Activated naive CD4-positive, alpha-beta T cell treated with anti-CD3 and anti-CD28 coated beads, Interleukin-2, amount 10 ng/mL, durations not matched to agents 7 days and 5 days (primary cell): Measurements from ENCODE around the gene IGF2R.

Experiments
- CTCF ChIA-PET: fragments of 350-600 bp; sonication (Branson Sonifier 250); formaldehyde crosslinking; loops from one replicate; lab custom pipeline; 2021; ENCODE audit warnings: antibody characterized with exemption; lab: Charles Lee
- DNase-seq: peaks from one replicate; pipeline ENCODE4 v3.0.0-alpha.2; 2020
- H3K27ac Mint-ChIP-seq: one replicate; pipeline ENCODE4 v1.8.0; 2021; ENCODE audit warnings: mild to moderate bottlenecking, moderate library complexity, mixed read lengths
- H3K27me3 Mint-ChIP-seq: one replicate; pipeline ENCODE4 v1.8.0; 2021; ENCODE audit warnings: mild to moderate bottlenecking, mixed read lengths
- H3K36me3 Mint-ChIP-seq: one replicate; pipeline ENCODE4 v1.8.0; 2021; ENCODE audit warnings: mixed read lengths
- H3K4me1 Mint-ChIP-seq: one replicate; pipeline ENCODE4 v1.8.0; 2021; ENCODE audit warnings: mixed read lengths
- H3K4me3 Mint-ChIP-seq: one replicate; pipeline ENCODE4 v1.8.0; 2021; ENCODE audit warnings: mild to moderate bottlenecking, moderate library complexity, mixed read lengths
- H3K9me3 Mint-ChIP-seq: one replicate; pipeline ENCODE4 v1.8.0; 2021; ENCODE audit warnings: mixed read lengths

IGF2R gene

GRCh38 chr6:160142115-160142715 lies 173.3 kb downstream of the IGF2R start:
- Mint-ChIP-seq H3K4me1 (peaks cover 8% of the 10 kb centered on the region), H3K27ac (no peak overlapping the region), H3K9me3 (no peaks in the 10 kb centered on the region), H3K36me3 (no peaks in the 10 kb centered on the region), H3K27me3 (no peaks in the 10 kb centered on the region), H3K4me3 (no peak overlapping the region)
- DNase-seq = no peak
- CTCF ChIA-PET = interaction anchor here (0.6 to 1.3 kb wide), 3 partner anchors 285 to 390 kb away, joined by 3 read pairs; no protein-coding TSS in a partner anchor

DNA sequence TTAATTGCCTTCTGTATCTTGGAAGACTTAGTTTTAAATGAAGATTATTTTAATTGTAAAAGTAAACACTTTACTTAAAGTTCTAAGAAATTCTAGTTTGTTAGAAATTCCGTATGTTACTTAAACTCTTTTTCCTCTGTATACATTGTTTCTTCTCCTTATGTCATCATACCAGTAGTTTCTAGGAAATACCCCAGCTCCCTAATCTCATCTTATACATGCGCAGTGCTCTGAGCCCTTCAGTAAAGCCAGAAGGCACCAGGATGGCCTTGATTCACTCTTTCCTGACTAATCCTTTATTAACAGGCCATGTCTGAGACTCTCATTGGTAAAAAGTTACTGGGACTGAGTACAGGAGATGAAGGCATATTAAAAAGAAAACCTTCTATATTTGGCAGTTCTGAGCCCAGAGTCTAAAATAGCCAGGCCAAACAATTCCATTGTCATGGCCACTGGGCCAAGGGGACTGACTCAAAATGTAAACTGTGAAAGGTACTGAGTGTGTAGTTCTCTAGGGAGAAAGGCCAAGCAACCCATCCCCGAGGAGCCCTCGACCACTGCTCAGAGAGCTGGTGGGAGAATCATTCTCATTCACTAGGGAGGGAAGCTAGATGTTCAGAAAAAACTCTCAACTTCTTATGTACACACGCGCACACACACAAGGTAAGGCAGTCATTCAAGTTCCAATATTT lies 177.7 kb downstream of the IGF2R start:
- Mint-ChIP-seq H3K4me3 (no peak overlapping the region), H3K4me1 (no peaks in the 10 kb centered on the region), H3K27me3 (no peaks in the 10 kb centered on the region), H3K9me3 (no peaks in the 10 kb centered on the region), H3K36me3 (no peaks in the 10 kb centered on the region), H3K27ac (no peak overlapping the region)
- CTCF ChIA-PET = interaction anchor here (1.2 to 1.5 kb wide), 2 partner anchors 8 to 373 kb away, joined by 4 to 5 read pairs; no protein-coding TSS in a partner anchor
- no peak for DNase-seq

GRCh38 chr6:160147146-160147536 lies 178.3 kb downstream of the IGF2R start:
- no peaks in the 10 kb centered on the region for H3K9me3 Mint-ChIP-seq
- H3K27me3 Mint-ChIP-seq = no peaks in the 10 kb centered on the region
- CTCF ChIA-PET = interaction anchor here (0.6 to 1.5 kb wide), 3 partner anchors 9 to 372 kb away, joined by 3 to 5 read pairs (median 4); no protein-coding TSS in a partner anchor
- no peaks in the 10 kb centered on the region for H3K36me3 Mint-ChIP-seq
- no peaks in the 10 kb centered on the region for H3K4me1 Mint-ChIP-seq
- no peak overlapping the region for H3K4me3 Mint-ChIP-seq
- H3K27ac Mint-ChIP-seq = no peak overlapping the region
- DNase-seq = no peak

- no peak for DNase-seq
- Mint-ChIP-seq H3K4me3 (no peak overlapping the region), H3K27me3 (peaks cover 7% of the 10 kb centered on the region), H3K36me3 (no peaks in the 10 kb centered on the region), H3K4me1 (no peaks in the 10 kb centered on the region), H3K9me3 (no peaks in the 10 kb centered on the region), H3K27ac (no peak overlapping the region)
- CTCF ChIA-PET = no interaction called here
These were observed 185.6 kb downstream of the IGF2R start for GRCh38 chr6:160154471-160154870.

DNA sequence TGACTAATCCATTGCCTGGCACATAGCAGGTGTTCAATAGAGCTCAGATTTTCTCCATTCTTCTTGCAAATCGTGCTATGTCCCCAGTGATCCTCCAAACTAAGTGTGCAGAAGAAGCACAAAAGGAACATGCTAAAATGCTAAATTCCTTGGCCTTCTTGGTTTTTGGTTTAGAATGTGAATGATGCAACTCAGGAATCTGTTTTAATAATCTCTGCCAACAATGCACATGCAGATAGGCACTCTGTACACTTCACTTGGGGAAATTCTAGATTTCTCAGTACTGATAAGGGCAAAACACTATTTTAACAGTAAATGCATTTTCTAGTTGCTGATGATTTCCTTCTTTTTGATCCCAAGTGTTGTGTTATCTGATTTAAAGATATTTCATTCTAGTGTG lies 188.0 kb downstream of the IGF2R start:
- Mint-ChIP-seq H3K9me3 (no peaks in the 10 kb centered on the region), H3K4me3 (no peak overlapping the region), H3K27ac (no peak overlapping the region), H3K4me1 (no peaks in the 10 kb centered on the region), H3K27me3 (peaks cover 16% of the 10 kb centered on the region), H3K36me3 (no peaks in the 10 kb centered on the region)
- no peak for DNase-seq
- CTCF ChIA-PET = no interaction called here

DNA sequence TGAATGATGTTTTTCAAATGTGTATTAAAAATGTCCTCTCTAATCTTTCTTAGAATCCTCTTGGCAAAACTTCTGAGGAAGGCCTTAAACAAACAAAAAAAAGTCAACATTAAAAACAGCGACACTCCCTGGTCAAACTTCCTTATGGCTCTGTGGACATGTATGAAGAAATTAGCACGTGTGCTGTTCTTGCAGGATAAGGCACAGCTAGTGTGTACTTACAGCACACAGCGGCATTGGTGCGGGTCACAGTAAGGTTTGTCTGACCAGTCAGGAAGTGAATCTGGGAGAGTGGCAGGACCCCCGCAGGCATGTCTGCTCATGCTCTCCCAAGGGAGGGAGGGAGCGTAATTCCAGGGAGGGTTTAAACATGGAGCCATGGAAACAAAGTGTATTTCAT lies 191.6 kb downstream of the IGF2R start:
- Mint-ChIP-seq H3K9me3 (no peaks in the 10 kb centered on the region), H3K4me3 (no peak overlapping the region), H3K4me1 (no peaks in the 10 kb centered on the region), H3K36me3 (no peaks in the 10 kb centered on the region), H3K27ac (no peak overlapping the region), H3K27me3 (peaks cover 9% of the 10 kb centered on the region)
- DNase-seq = no peak
- CTCF ChIA-PET = no interaction called here
